ENCODE data around the gene MET. TPM values are rescaled to one million over a fixed set of nuclear protein-coding genes. Genes with fewer than 3 reads are reported as not detected.

The MET gene
- total RNA-seq, 6 experiments from 2014 or later: 101 to 149 (median 129) TPM

- H3K36me3 Mint-ChIP-seq (ENCODE audit: low read depth): peaks cover 68% of the 10 kb centered on the region
- peak overlapping the region; percentile 88 for H3K27ac Mint-ChIP-seq
- H3K9me3 Mint-ChIP-seq: peaks cover 15% of the 10 kb centered on the region
- no peak for DNase-seq
- no peaks in the 10 kb centered on the region for H3K27me3 Mint-ChIP-seq (ENCODE audit: insufficient read depth)
- no peak for TF ChIP-seq CTCF (IDR thresholded peaks at IDR 0.05)
- peaks cover 87% of the 10 kb centered on the region for H3K4me1 Mint-ChIP-seq (ENCODE audit: low read depth)
- peak overlapping the region; percentile 65 for H3K4me3 Mint-ChIP-seq
Observed at GRCh38 chr7:116772926-116773749, 101.1 kb downstream of the MET start.

GRCh38 chr7:116776046-116776445, 104.0 kb downstream of the MET start:
- Mint-ChIP-seq H3K4me3 (peak overlapping the region; percentile 21; the same call in 1 of the 2 replicates), H3K27me3 (ENCODE audit: insufficient read depth) (no peaks in the 10 kb centered on the region; the same call in 1 of the 2 replicates), H3K27ac (peak overlapping the region; percentile 87), H3K9me3 (peaks cover 15% of the 10 kb centered on the region), H3K4me1 (ENCODE audit: low read depth) (peaks cover 100% of the 10 kb centered on the region), H3K36me3 (ENCODE audit: low read depth) (peaks cover 69% of the 10 kb centered on the region)
- TF ChIP-seq CTCF (IDR thresholded peaks at IDR 0.05): no peak
- no peak for DNase-seq

GRCh38 chr7:116776610-116777289, 104.8 kb downstream of the MET start:
- no peak for TF ChIP-seq CTCF (IDR thresholded peaks at IDR 0.05)
- H3K27me3 Mint-ChIP-seq (ENCODE audit: insufficient read depth): no peaks in the 10 kb centered on the region; the same call in 1 of the 2 replicates
- H3K27ac Mint-ChIP-seq: peak overlapping the region; percentile 87
- peak overlapping the region; percentile 21; the same call in 1 of the 2 replicates for H3K4me3 Mint-ChIP-seq
- peak; percentile 84 for DNase-seq
- H3K4me1 Mint-ChIP-seq (ENCODE audit: low read depth): peaks cover 100% of the 10 kb centered on the region
- H3K36me3 Mint-ChIP-seq (ENCODE audit: low read depth): peaks cover 68% of the 10 kb centered on the region
- peaks cover 15% of the 10 kb centered on the region for H3K9me3 Mint-ChIP-seq

GRCh38 chr7:116777651-116778281, 105.8 kb downstream of the MET start:
- no peaks in the 10 kb centered on the region; the same call in 1 of the 2 replicates for H3K27me3 Mint-ChIP-seq (ENCODE audit: insufficient read depth)
- DNase-seq: peak; percentile 69
- peaks cover 100% of the 10 kb centered on the region for H3K4me1 Mint-ChIP-seq (ENCODE audit: low read depth)
- peaks cover 59% of the 10 kb centered on the region for H3K36me3 Mint-ChIP-seq (ENCODE audit: low read depth)
- peaks cover 13% of the 10 kb centered on the region for H3K9me3 Mint-ChIP-seq
- no peak for TF ChIP-seq CTCF (IDR thresholded peaks at IDR 0.05)
- H3K4me3 Mint-ChIP-seq: peak overlapping the region; percentile 17
- H3K27ac Mint-ChIP-seq: peak overlapping the region; percentile 87

- no peak for TF ChIP-seq CTCF (IDR thresholded peaks at IDR 0.05)
- no peak overlapping the region for H3K27ac Mint-ChIP-seq
- H3K4me3 Mint-ChIP-seq: peak overlapping the region; percentile 9
- no peaks in the 10 kb centered on the region; the same call in 1 of the 2 replicates for H3K27me3 Mint-ChIP-seq (ENCODE audit: insufficient read depth)
- H3K36me3 Mint-ChIP-seq (ENCODE audit: low read depth): peaks cover 44% of the 10 kb centered on the region
- DNase-seq: no peak
- H3K4me1 Mint-ChIP-seq (ENCODE audit: low read depth): peaks cover 90% of the 10 kb centered on the region
- no peaks in the 10 kb centered on the region for H3K9me3 Mint-ChIP-seq
Observed at GRCh38 chr7:116779216-116779615, 107.2 kb downstream of the MET start.

All from HFFc6 (cell line).